ENCODE data around the gene CMSS1. TPM values are rescaled to one million over a fixed set of nuclear protein-coding genes. Genes with fewer than 3 reads are reported as not detected.
A peak's percentile ranks its signal among the peaks of the same experiment; 100 is the strongest.

CMSS1 gene
- total RNA-seq, 4 donors from 2014 or later, result 23.2 to 89.5 (median 67.6) TPM

DNA sequence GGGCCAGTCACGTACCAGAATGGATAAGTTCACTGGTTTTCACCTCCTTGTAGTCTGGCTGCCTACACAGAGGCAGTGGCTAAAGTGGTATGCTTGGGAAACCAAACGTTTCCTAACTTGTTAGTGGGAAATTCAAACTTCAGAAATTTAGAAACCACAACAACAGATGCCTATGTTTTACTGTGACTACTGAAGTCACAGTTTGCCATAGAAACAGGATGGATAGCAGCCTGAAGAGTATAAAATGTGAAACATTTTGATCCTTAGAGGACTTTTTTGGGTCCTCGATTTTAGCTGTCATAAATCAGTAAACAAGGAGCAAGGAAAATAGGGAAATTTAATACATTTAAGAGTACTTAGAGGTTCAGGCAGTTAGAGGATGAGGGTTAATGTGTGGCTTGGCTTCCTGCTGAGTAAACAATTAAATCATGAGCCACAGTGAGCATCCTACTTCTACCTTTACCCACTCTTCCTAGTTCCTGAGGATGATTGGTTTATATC lies 48.6 kb downstream of the CMSS1 start:
- TF ChIP-seq, protein P1, sequence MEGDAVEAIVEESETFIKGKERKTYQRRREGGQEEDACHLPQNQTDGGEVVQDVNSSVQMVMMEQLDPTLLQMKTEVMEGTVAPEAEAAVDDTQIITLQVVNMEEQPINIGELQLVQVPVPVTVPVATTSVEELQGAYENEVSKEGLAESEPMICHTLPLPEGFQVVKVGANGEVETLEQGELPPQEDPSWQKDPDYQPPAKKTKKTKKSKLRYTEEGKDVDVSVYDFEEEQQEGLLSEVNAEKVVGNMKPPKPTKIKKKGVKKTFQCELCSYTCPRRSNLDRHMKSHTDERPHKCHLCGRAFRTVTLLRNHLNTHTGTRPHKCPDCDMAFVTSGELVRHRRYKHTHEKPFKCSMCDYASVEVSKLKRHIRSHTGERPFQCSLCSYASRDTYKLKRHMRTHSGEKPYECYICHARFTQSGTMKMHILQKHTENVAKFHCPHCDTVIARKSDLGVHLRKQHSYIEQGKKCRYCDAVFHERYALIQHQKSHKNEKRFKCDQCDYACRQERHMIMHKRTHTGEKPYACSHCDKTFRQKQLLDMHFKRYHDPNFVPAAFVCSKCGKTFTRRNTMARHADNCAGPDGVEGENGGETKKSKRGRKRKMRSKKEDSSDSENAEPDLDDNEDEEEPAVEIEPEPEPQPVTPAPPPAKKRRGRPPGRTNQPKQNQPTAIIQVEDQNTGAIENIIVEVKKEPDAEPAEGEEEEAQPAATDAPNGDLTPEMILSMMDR (IDR thresholded peaks at IDR 0.05 in 4 of 5, conservative IDR thresholded peaks at IDR 0.05 in 1 of 5), result no peak
- no peak for TF ChIP-seq POLR2A (IDR thresholded peaks at IDR 0.05)
- Histone ChIP-seq H3K27me3 (no peaks in the 10 kb centered on the region), H3K27ac (peak overlapping the region; percentile 53 to 93 (median 91)), H3K4me3 (peak overlapping the region in 1 of 4 donors; percentile 4), H3K4me1 (peaks cover 54 to 69% of the 10 kb centered on the region in 2 donors), H3K9me3 (no peaks in the 10 kb centered on the region), H3K36me3 (peaks cover 0 to 6% of the 10 kb centered on the region in 2 donors)
- intact Hi-C loops (cut with DNase I; ENCODE audit: low total_unique reads) (no loop called here), in situ Hi-C loops (cut with MboI; ENCODE audit: low sequenced_read_pairs in 4 of 4) (no loop called here)
- ATAC-seq (no peak), DNase-seq (no peak)

DNA sequence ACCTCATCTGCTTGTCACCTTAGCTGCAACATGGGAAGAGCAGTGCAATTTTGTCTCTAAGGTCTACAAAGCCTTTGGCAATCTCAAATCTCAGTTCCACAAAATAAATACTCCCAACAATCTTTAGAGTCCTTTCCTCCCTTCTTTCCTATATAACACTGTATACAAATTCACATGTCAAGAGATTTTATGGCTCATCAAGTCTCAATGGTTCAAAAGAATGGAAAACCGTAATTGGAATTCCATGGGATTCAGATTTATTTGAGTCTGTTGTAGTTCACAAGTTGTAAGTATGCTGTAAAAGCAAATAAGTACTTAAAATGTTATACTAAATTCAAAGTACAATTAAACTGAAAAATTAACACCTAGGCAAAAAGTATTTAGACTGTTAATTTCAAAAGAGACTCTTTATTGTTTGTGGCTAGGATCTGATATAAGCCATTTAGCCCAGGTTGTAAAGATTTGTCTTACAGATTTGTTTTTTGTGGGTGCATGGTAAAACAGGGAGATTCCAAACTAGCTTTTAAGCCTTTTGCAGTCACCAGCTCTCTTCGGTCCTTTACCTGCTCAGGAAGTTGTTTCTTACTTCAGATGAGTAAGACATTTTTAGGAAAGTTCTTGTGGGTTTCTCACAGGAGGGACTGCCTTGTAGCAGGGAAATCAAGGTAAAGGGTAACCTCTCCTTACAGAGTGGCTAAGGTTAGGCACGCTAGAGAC lies 50.1 kb downstream of the CMSS1 start:
- intact Hi-C loops (cut with DNase I; ENCODE audit: low total_unique reads), result no loop called here
- H3K9me3 ChIP-seq, result no peaks in the 10 kb centered on the region
- H3K4me1 ChIP-seq, result peaks cover 43 to 73% of the 10 kb centered on the region in 2 donors
- no peak overlapping the region for H3K4me3 ChIP-seq
- TF ChIP-seq, protein P1 (IDR thresholded peaks at IDR 0.05 in 4 of 5, conservative IDR thresholded peaks at IDR 0.05 in 1 of 5), result no peak
- no peak for TF ChIP-seq POLR2A (IDR thresholded peaks at IDR 0.05)
- no peak for DNase-seq
- ATAC-seq, result no peak
- in situ Hi-C loops (cut with MboI; ENCODE audit: low sequenced_read_pairs in 4 of 4), result no loop called here
- peak overlapping the region; percentile 53 to 93 (median 91) for H3K27ac ChIP-seq
- H3K27me3 ChIP-seq, result no peaks in the 10 kb centered on the region
- H3K36me3 ChIP-seq, result peaks cover 0 to 6% of the 10 kb centered on the region in 2 donors

- no peaks in the 10 kb centered on the region for H3K27me3 ChIP-seq
- intact Hi-C loops (cut with DNase I; ENCODE audit: low total_unique reads), result no loop called here
- DNase-seq, result no peak
- no peak for TF ChIP-seq POLR2A (IDR thresholded peaks at IDR 0.05)
- H3K4me1 ChIP-seq, result peaks cover 44 to 73% of the 10 kb centered on the region in 2 donors
- in situ Hi-C loops (cut with MboI; ENCODE audit: low sequenced_read_pairs in 4 of 4), result no loop called here
- no peak overlapping the region for H3K4me3 ChIP-seq
- peak overlapping the region; percentile 53 to 93 (median 91) for H3K27ac ChIP-seq
- no peaks in the 10 kb centered on the region for H3K9me3 ChIP-seq
- ATAC-seq, result no peak
- H3K36me3 ChIP-seq, result peaks cover 0 to under 1% of the 10 kb centered on the region in 2 donors
Measured at GRCh38 chr3:99868311-99868646, 50.6 kb downstream of the CMSS1 start.

- in situ Hi-C loops (cut with MboI; ENCODE audit: low sequenced_read_pairs in 4 of 4), result no loop called here
- Histone ChIP-seq H3K4me3 (no peak overlapping the region), H3K27me3 (no peaks in the 10 kb centered on the region), H3K4me1 (peaks cover 49 to 75% of the 10 kb centered on the region in 2 donors), H3K9me3 (no peaks in the 10 kb centered on the region), H3K27ac (peak overlapping the region; percentile 53 to 93 (median 91)), H3K36me3 (no peaks in the 10 kb centered on the region)
- intact Hi-C loops (cut with DNase I; ENCODE audit: low total_unique reads), result no loop called here
- no peak for TF ChIP-seq POLR2A (IDR thresholded peaks at IDR 0.05)
- TF ChIP-seq, protein P1 (IDR thresholded peaks at IDR 0.05 in 4 of 5, conservative IDR thresholded peaks at IDR 0.05 in 1 of 5), result no peak
- ATAC-seq (peak in 1 of 2 donors; percentile 18), DNase-seq (no peak)
Measured at GRCh38 chr3:99869621-99870020, 52.0 kb downstream of the CMSS1 start.

DNA sequence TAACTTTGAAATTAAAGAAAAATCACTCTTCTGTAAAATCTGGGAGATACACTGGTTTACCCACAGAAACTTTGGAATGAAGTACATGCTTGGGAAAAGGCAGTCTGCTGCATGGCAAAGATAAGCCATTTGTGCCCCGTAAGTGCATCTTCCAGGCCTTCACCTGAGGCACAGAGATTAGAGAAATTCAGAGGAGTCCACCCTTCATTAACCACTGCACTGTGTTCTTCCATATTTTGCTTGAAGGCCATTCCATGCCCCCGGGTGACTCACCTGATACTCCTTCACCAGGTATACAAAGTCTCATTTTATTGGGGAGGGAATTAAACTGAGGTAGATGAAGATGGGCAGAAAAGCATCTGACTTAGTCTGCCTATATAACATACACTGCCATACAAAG lies 53.0 kb downstream of the CMSS1 start:
- ATAC-seq (no peak), DNase-seq (no peak)
- in situ Hi-C loops (cut with MboI; ENCODE audit: low sequenced_read_pairs in 4 of 4) (no loop called here), intact Hi-C loops (cut with DNase I; ENCODE audit: low total_unique reads) (no loop called here)
- no peaks in the 10 kb centered on the region for H3K9me3 ChIP-seq
- H3K27me3 ChIP-seq, result no peaks in the 10 kb centered on the region
- peak overlapping the region in 1 of 4 donors; percentile 70 for H3K4me3 ChIP-seq
- peaks cover 51 to 75% of the 10 kb centered on the region in 2 donors for H3K4me1 ChIP-seq
- no peaks in the 10 kb centered on the region for H3K36me3 ChIP-seq
- H3K27ac ChIP-seq, result peak overlapping the region; percentile 83 to 93 (median 91)
- no peak for TF ChIP-seq POLR2A (IDR thresholded peaks at IDR 0.05)
- TF ChIP-seq, protein P1 (IDR thresholded peaks at IDR 0.05 in 4 of 5, conservative IDR thresholded peaks at IDR 0.05 in 1 of 5), result no peak
